Right ventricle myocardium superior (tissue), 1 donor: ENCODE results near the gene RAB7A. TPM values are rescaled to one million over a fixed set of nuclear protein-coding genes. Genes with fewer than 3 reads are reported as not detected.
"Not testable (repeated sequence)": the region's sequence is repeated elsewhere in the genome, so short reads cannot be mapped to it uniquely, and the experiment has no call there.

Experiments used
- ATAC-seq: fragments of 200-7000 bp; cut with Tn5 transposase; one replicate; pipeline ENCODE4 v1.9.1; 2020; ENCODE audit warnings: mild to moderate bottlenecking; ENCODE audit not compliant: poor library complexity
- DNase-seq: peaks from one replicate; pipeline ENCODE4 v3.0.0-alpha.2; 2020
- intact Hi-C: fragments of 100-400 bp; cut with DNase I; formaldehyde crosslinking; loops from one replicate; pipeline ENCODE4 v1.11.2; 2022
- total RNA-seq: library from RNA; stranded (reverse); fragmentation: NEBNext Ultra II Directional; extraction: Animal tissue kit (Norgen Biotek cat#: 25700); gene quantifications from one replicate; pipeline ENCODE4 v1.2.1, GENCODE V29; 2021
- donor health status: DM: no; HTN: yes; CAD: no; lungs with severe emphysema.

RAB7A gene
- total RNA-seq, 1 donor from 2014 or later, result 240 TPM

- DNase-seq (no peak), ATAC-seq (peak; percentile 32)
- intact Hi-C loops, result no loop called here
Observed at GRCh38 chr3:128742821-128743594, 17.0 kb downstream of the RAB7A start.

GRCh38 chr3:128745742-128746141 is 19.8 kb downstream of the RAB7A start:
- intact Hi-C loops, result no loop called here

GRCh38 chr3:128746881-128747280 is 20.9 kb downstream of the RAB7A start:
- ATAC-seq (no peak), DNase-seq (no peak)
- intact Hi-C loops, result no loop called here

More at GRCh38 chr3:128745742-128746141, 19.8 kb downstream of the RAB7A start:
- DNase-seq (no peak), ATAC-seq (no peak)

GRCh38 chr3:128748557-128748956 is 22.6 kb downstream of the RAB7A start:
- intact Hi-C loops, result no loop called here
- DNase-seq, result no peak
- no peak for ATAC-seq

GRCh38 chr3:128749035-128749434 is 23.1 kb downstream of the RAB7A start:
- intact Hi-C loops, result no loop called here
- DNase-seq (no peak), ATAC-seq (no peak)

DNA sequence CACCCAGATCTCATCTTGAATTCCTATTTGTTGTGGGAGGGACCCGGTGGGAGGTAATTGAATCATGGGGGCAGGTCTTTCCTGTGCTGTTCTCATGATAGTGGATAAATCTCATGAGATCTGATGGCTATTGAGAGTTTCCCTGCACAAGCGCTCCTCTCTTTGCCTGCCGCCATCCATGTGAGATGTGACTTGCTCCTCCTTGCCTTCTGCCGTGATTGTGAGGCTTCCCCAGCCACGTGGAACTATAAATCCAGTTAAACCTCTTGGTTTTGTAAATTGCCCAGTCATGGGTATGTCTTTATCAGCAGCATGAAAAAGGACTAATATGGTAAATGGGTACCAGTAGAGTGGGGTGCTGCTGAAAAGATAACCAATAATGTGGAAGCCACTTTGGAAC is 23.6 kb downstream of the RAB7A start:
- intact Hi-C loops, DNase-seq, ATAC-seq: not testable (repeated sequence)

DNA sequence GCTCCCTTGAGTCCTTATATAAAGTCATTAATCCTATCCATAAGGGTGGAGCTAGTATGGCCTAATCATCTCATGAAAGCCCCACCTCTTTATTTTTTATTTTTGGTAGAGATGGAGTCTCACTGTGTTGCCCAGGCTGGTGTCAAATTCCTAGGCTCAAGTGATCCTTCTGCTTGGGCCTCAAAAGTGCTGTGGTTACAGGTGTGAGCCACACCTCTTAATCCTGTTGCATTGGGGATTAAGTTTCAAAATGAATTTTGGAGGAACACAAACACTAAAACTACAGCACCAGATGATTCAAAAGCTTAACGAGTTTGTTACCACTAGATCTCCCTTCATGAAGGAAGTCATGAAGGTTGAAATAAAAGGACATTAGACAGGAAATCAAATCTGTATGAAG is 27.7 kb downstream of the RAB7A start:
- intact Hi-C loops, result no loop called here
- DNase-seq (no peak), ATAC-seq (no peak)

DNA sequence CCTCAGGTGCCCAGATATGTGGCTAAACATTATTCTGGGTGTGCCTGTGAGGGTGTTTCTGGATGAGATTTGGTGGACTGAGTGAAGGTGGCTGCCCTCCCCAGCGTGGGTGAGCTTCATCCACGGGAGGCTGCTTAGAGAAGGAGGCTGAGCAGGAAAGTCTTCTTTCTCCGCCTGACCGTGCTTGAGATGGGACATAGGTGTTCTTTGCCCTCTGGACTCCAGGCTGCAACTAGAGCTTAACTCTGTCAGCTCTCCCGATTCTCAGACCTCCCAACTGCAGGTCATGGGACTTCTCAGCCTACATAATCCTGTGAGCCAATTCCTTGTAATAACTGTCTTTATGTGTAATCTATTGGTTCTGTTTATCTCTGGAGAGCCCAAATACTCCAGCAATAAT is 34.1 kb downstream of the RAB7A start:
- DNase-seq, result no peak
- intact Hi-C loops, result no loop called here
- no peak for ATAC-seq

- intact Hi-C loops, result no loop called here
- DNase-seq (no peak), ATAC-seq (no peak)
Observed at GRCh38 chr3:128760881-128761280, 34.9 kb downstream of the RAB7A start.

DNA sequence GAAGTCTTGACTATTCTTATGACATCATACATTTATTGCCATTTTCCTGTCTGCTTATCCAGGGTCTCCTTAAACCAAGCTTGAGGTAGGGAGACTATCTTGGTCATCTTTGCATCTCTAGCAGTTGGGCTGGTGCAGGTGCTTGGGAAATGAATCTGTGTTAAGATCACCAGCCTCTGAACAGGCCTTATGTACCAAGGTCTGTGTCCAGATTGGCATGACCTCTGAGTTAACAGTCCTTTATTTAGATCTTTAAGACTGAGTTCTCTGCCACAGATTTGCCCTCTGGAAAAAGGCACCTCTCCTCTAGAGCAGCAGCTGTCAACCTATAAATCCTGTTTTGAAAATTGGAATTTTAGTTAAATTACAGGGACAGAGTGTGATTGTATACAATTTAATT is 35.4 kb downstream of the RAB7A start:
- intact Hi-C loops, result no loop called here
- DNase-seq (no peak), ATAC-seq (peak; percentile 23)

DNA sequence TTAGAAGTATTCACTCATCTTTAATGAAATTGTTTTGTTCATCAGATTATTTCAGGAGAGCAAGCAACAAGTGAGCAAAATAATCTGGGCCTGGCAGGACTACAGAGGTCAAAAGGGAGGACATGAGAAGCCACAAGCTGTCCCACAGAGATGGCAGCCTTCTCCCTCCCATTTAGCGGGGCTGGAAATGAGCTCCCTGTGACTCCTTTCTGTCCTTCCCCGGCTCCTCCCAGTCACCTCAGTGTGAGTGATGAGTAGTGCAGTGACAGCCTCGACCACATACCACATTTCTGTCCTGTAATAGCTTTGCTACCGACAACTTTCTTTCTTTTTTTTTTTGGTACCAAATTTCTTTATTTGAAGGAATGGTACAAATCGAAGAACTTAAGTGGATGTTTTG is 38.0 kb downstream of the RAB7A start:
- ATAC-seq, result peak; percentile 74
- no peak for DNase-seq
- intact Hi-C loops, result no loop called here

DNA sequence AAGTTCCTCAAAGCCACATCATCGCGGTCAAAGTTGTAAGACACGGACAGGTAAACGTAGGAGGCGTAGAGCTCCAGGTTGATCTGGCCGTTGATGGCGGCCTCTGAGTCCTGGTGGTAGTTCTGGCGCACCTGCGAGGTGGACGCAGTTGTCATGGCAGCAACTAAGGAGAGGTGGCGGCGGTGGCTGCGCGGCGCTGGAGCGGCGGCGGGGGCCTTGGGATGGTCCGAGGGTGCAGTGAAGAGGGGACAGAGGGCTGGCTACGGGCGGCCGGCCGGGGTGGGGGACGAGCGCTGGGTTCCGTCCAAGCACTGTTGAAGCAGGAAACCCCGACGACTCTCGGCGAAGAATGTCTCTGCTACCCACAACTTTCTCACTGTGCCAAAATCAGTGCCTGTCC is 38.9 kb downstream of the RAB7A start:
- intact Hi-C loops, result no loop called here
- ATAC-seq (no peak), DNase-seq (no peak)

DNA sequence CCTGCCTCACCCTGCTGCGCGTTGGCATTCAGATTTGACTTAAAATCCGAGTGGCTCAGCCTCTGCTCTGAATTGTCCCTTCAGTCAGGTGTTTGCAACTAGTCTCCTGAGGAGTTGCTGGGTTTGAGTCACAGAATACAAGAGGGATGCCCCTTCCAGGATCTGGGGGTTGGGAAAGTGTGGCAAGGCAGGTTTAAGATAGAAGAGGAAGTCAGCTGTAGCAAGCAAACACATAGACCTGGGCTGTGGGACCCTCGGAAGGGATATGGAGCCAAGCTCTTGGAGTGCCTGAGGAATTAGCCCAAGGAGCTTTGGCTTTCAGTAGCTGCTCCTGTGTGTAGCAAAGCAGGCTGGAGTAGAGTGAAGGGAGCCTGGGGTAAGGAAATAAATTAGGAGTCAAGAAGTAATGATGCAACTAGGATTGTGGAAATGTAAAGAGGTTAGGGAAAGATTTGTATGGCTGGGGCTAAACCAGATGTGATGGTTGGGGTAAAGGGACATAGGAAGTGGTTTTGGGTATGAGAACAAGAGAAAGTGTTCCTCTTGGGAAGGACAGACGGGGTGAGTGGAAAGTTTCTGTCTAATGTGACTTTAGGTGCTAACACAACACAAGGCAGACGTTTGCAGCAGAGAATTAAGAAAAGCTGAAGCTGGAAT is 41.2 kb downstream of the RAB7A start:
- ATAC-seq, result no peak
- intact Hi-C loops, result no loop called here
- DNase-seq, result no peak

DNA sequence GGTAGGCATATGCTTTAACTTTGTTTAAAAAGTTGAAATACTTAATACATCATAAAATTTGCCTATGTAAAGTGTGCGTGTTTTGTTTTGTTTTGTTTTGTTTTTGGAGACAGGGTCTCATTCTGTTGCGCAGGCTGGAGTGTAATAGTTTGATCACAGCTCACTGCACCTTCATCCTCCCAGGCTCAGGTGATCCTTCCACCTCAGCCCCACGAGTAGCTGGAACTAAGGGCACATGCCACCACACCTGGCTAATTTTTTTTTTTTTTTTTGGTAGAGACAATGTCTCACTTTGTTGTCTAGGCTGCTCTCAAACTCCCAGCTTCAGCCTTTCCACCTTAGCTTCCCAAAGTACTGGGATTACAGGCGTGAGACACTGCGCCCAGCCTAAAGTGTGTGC is 42.5 kb downstream of the RAB7A start:
- intact Hi-C loops, result no loop called here
- DNase-seq, result no peak
- ATAC-seq, result no peak

- no peak for ATAC-seq
- intact Hi-C loops, result no loop called here
Observed at GRCh38 chr3:128770387-128770786, 44.4 kb downstream of the RAB7A start.

DNA sequence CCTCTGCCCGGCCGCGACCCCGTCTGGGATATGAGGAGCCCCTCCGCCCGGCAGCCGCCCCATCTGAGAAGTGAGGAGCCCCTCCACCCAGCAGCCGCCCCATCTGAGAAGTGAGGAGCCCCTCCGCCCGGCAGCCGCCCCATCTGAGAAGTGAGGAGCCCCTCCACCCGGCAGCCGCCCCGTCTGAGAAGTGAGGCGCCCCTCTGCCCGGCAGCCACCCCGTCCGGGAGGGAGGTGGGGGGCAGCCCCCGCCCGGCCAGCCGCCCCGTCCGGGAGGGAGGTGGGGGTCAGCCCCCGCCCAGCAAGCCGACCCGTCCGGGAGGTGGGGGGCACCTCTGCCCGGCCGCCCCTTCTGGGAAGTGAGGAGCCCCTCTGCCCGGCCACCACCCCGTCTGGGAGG is 47.2 kb downstream of the RAB7A start:
- DNase-seq, ATAC-seq, intact Hi-C loops: not testable (repeated sequence)

More at GRCh38 chr3:128770387-128770786, 44.4 kb downstream of the RAB7A start:
- no peak for DNase-seq

GRCh38 chr3:128773592-128773991 is 47.6 kb downstream of the RAB7A start:
- DNase-seq, intact Hi-C loops, ATAC-seq: not testable (repeated sequence)

- ATAC-seq, result no peak
Observed at GRCh38 chr3:128775241-128775640, 49.3 kb downstream of the RAB7A start.

GRCh38 chr3:128775906-128776542 is 50.0 kb downstream of the RAB7A start:
- intact Hi-C loops, result no loop called here
- ATAC-seq (no peak), DNase-seq (no peak)

More at GRCh38 chr3:128775241-128775640, 49.3 kb downstream of the RAB7A start:
- intact Hi-C loops, result no loop called here
- DNase-seq, result no peak
